ENCODE data around the gene RAB11FIP3.

DNA sequence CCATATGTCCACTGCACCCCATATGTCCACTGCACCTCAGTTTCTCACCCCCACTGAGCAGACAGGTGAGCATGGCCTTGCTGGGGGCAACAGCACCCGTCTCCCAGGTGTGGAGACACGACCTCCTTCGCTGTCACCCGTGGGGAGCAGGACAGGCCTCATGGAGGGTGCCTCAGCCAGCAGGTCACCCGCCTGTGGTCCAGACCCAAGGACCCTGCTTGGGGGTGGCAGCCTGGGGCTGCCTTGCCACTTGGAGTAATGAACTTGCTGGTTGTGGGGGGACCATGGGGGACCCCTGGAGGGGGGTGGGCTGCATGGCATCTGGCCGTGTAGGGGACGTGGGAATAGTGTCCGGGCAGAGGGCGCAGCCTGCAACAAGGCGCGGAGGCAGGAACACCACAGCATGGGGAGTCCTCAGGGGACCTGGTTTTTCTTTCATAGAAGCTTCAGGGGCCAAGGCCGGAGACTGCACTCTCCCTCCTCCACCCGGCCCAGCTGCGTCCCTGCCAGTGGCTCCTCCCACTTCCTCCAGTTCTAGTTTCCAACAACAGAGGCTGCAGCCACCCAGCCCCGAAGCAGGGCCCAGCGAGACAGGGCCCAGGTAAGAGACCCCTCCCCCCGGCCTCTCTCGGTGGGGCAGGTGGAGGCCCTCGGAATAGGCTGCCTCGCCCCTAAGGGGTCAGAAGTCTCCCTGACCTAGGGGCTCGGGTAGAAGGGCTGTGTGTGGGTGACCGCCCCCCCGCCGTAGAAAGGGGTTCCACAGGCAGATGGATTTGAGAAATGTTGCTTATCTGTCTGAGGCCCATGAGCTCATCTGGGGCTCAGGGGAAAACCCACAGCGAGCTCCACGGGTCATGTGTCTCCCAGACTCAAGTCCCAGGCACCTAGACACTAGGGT lies 141.3 kb downstream of the RAB11FIP3 start, which contains the start of gene NHLRC4:
- TF ChIP-seq, protein P1, sequence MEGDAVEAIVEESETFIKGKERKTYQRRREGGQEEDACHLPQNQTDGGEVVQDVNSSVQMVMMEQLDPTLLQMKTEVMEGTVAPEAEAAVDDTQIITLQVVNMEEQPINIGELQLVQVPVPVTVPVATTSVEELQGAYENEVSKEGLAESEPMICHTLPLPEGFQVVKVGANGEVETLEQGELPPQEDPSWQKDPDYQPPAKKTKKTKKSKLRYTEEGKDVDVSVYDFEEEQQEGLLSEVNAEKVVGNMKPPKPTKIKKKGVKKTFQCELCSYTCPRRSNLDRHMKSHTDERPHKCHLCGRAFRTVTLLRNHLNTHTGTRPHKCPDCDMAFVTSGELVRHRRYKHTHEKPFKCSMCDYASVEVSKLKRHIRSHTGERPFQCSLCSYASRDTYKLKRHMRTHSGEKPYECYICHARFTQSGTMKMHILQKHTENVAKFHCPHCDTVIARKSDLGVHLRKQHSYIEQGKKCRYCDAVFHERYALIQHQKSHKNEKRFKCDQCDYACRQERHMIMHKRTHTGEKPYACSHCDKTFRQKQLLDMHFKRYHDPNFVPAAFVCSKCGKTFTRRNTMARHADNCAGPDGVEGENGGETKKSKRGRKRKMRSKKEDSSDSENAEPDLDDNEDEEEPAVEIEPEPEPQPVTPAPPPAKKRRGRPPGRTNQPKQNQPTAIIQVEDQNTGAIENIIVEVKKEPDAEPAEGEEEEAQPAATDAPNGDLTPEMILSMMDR (IDR thresholded peaks at IDR 0.05 in 8 of 11, conservative IDR thresholded peaks at IDR 0.05 in 3 of 11) = peak in 3 of 11 experiments; percentile 7 to 29 (median 16)
- no peak for TF ChIP-seq POLR2A (IDR thresholded peaks at IDR 0.05)
- TF ChIP-seq POLR2AphosphoS5 (IDR thresholded peaks at IDR 0.05) = peak; percentile 55 to 80 (median 64)

Measured in spleen (tissue), 7 donors.